ENCODE data around the gene SPEF2.

SPEF2 gene

DNA sequence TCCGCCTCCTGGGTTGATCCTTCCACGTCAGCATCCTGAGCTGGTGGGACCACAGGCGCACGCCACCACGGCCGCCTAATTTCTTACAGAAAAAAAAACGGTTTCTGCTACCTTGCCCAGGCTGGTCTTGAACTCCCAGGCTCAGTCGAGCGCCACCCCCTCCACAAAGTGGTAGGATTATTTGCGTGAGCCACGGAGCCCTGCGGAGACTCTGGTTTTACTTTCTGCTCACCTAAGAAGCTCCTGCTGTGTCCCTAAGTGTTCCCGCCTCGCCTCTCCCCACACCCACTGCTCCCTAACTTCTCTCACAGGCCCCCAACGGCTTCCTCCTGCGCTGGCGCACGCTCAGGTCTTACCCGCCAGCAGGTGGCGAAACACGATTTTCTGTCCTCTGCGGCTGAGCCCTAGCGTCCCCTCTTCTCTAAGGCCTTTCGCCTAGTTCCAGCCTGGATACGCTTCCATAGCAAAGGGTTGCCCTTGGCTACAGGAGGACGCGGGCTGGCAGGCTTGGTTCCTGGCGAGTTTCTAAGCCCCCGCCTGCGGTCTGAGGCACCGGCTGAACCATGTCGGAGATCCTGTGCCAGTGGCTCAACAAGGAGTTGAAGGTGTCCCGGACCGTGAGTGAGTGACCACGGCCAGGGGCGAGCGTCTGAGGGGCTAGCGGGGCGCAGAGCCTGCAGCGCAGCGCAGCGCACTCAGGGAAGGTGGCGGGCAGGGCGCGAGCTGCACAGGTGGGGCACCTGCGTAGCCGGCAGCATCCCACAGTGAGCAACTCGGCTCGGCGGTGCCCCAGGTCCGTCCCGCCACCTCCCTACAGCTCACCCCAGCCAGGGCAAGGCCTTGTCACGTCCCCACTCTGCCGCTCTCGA is at the start of gene SPEF2:
TSS of gene SPEF2 (plus strand) at position 429 of the 869 bp plus-strand sequence. CDS start at position 564, 135 bp downstream.
- Histone ChIP-seq H3K27ac (no peak within 1 kb of the TSS), H3K36me3 (no peaks in the 10 kb centered on the region), H3K9me3 (ENCODE audit: severe bottlenecking) (peaks cover 3% of the 10 kb centered on the region), H3K27me3 (ENCODE audit: insufficient read depth, low read depth, severe bottlenecking) (peaks cover 76% of the 10 kb centered on the region), H3K4me3 (ENCODE audit: low read depth, low read length) (peak within 1 kb of the TSS; percentile 43)
- TF ChIP-seq CTCF (IDR thresholded peaks at IDR 0.05; ENCODE audit: low read depth, low read length), result peak; percentile 77
- DNase-seq, result peak; percentile 75

DNA sequence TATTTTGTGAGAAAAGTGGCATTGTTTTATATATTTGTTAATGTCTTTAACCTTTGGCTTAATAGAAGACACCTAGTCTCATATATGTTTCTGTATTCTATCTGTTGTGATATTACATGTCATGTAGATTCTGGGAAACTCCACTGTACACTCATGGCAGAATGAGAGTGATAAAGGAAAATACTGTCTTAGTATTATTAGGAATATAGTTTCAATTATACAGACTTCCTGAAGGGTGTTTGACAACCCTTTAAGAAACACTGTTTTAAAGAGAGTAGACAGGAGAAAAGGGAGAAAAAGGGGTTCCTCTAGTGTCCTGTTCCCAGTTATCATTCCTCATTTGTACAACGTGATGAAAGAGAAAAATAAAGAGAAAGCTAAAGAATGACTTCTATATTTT is 42.1 kb upstream of the SPEF2 start:
- peaks cover 52% of the 10 kb centered on the region for H3K27me3 ChIP-seq (ENCODE audit: insufficient read depth, low read depth, severe bottlenecking)
- H3K27ac ChIP-seq, result no peak overlapping the region
- no peaks in the 10 kb centered on the region for H3K36me3 ChIP-seq
- DNase-seq, result no peak
- no peak for TF ChIP-seq CTCF (IDR thresholded peaks at IDR 0.05; ENCODE audit: low read depth, low read length)
- H3K9me3 ChIP-seq (ENCODE audit: severe bottlenecking), result no peaks in the 10 kb centered on the region
- no peak overlapping the region for H3K4me3 ChIP-seq (ENCODE audit: low read depth, low read length)

GRCh38 chr5:35587419-35587818 is 30.2 kb upstream of the SPEF2 start:
- Histone ChIP-seq H3K27me3 (ENCODE audit: insufficient read depth, low read depth, severe bottlenecking) (peaks cover 41% of the 10 kb centered on the region), H3K9me3 (ENCODE audit: severe bottlenecking) (no peaks in the 10 kb centered on the region), H3K36me3 (no peaks in the 10 kb centered on the region), H3K4me3 (ENCODE audit: low read depth, low read length) (no peak overlapping the region), H3K27ac (no peak overlapping the region)
- no peak for DNase-seq
- TF ChIP-seq CTCF (IDR thresholded peaks at IDR 0.05; ENCODE audit: low read depth, low read length), result no peak

DNA sequence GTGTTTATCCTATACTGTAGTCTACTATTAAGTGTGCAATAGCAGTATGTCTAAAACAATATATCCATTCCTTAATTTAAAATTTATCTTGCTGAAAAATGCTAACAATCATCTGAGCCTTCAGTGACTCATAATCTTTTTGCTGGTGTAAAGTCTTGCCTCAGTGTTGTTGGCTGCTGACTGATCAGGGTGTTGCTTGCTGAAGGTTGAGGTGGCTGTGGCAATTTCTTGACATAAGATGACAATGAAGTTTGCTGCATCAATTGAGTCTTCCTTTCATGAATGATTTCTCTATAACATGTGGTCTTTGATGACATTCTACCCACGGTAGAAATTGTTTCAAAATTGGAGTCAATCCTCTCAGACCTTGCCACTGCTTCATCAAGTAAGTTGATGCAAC is 24.3 kb upstream of the SPEF2 start:
- no peak overlapping the region for H3K27ac ChIP-seq
- no peak overlapping the region for H3K4me3 ChIP-seq (ENCODE audit: low read depth, low read length)
- DNase-seq, result no peak
- H3K9me3 ChIP-seq (ENCODE audit: severe bottlenecking), result no peaks in the 10 kb centered on the region
- no peak for TF ChIP-seq CTCF (IDR thresholded peaks at IDR 0.05; ENCODE audit: low read depth, low read length)
- H3K27me3 ChIP-seq (ENCODE audit: insufficient read depth, low read depth, severe bottlenecking), result peaks cover 52% of the 10 kb centered on the region
- H3K36me3 ChIP-seq, result no peaks in the 10 kb centered on the region

DNA sequence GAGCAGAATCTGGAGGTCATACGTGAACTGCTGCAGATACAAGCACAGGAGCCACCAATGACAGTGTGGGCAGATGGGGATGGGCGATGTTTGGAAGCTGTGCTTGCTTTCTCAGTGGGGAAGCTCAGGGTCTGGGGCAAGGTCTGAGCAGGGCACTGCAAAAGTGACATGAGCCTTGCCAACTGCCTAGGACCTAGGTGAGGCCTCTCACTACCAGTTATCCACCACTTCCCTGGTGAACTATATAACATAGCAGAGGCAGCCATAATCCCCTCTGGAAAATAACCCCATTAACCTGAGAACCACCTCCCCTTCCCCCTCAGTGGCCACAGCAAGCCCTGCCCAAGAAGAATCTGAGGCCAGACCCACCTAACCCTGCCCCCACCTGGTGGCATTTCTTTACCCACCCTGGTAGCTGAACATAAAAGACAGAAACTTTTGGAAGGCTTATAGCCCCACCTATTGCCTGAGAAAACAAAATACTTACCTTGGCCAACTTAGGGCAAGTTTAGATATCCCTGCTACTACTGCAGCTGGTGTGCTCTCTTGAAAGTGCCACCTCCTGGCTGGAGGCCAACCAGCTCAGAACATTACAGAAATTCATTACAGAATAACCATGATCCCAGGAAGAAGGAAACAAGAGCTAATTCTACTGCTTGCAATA is 18.8 kb upstream of the SPEF2 start:
- H3K27me3 ChIP-seq (ENCODE audit: insufficient read depth, low read depth, severe bottlenecking), result peaks cover 29% of the 10 kb centered on the region
- H3K27ac ChIP-seq, result no peak overlapping the region
- H3K36me3 ChIP-seq, result no peaks in the 10 kb centered on the region
- TF ChIP-seq CTCF (IDR thresholded peaks at IDR 0.05; ENCODE audit: low read depth, low read length), result no peak
- DNase-seq, result no peak
- no peak overlapping the region for H3K4me3 ChIP-seq (ENCODE audit: low read depth, low read length)
- H3K9me3 ChIP-seq (ENCODE audit: severe bottlenecking), result no peaks in the 10 kb centered on the region

Measured in WERI-Rb-1 (cell line).